Activated CD4-positive, alpha-beta memory T cell treated with anti-CD3 and anti-CD28 coated beads for 36 hours (primary cell): Measurements from ENCODE around the gene PACRG. TPM values are rescaled to one million over a fixed set of nuclear protein-coding genes. Genes with fewer than 3 reads are reported as not detected.

Experiments used
- CTCF ChIA-PET: fragments of 350-600 bp; sonication (Branson Sonifier 250); formaldehyde crosslinking; loops from one replicate; lab custom pipeline; 2021; ENCODE audit warnings: antibody characterized with exemption, inconsistent platforms; lab: Charles Lee
- POLR2A ChIA-PET: fragments of 350-600 bp; sonication (Branson Sonifier 250); formaldehyde crosslinking; loops from one replicate; lab custom pipeline; 2021; ENCODE audit warnings: antibody characterized with exemption; lab: Charles Lee
- DNase-seq: peaks from one replicate; pipeline ENCODE4 v3.0.0-alpha.2; 2020
- H3K27ac Mint-ChIP-seq: one replicate; pipeline ENCODE4 v1.8.0; 2021; ENCODE audit warnings: mixed read lengths
- H3K27me3 Mint-ChIP-seq: one replicate; pipeline ENCODE4 v1.8.0; 2021; ENCODE audit warnings: mixed read lengths
- H3K36me3 Mint-ChIP-seq: one replicate; pipeline ENCODE4 v1.8.0; 2021; ENCODE audit warnings: mixed read lengths
- H3K4me1 Mint-ChIP-seq: one replicate; pipeline ENCODE4 v1.8.0; 2021; ENCODE audit warnings: low read depth, mixed read lengths
- H3K4me3 Mint-ChIP-seq: one replicate; pipeline ENCODE4 v1.8.0; 2021; ENCODE audit warnings: mild to moderate bottlenecking, mixed read lengths
- H3K9me3 Mint-ChIP-seq: one replicate; pipeline ENCODE4 v1.8.0; 2021; ENCODE audit warnings: mixed read lengths
- intact Hi-C: fragments of 100-400 bp; cut with micrococcal nuclease; formaldehyde crosslinking; loops from one replicate; pipeline ENCODE4 v1.15.1; 2023
- total RNA-seq, 2 experiments: library from RNA; stranded (reverse); gene quantifications; one replicate each; pipeline ENCODE4 v1.2.3, GENCODE V29; 2021

The PACRG gene
- total RNA-seq, 2 experiments from 2014 or later: not detected

DNA sequence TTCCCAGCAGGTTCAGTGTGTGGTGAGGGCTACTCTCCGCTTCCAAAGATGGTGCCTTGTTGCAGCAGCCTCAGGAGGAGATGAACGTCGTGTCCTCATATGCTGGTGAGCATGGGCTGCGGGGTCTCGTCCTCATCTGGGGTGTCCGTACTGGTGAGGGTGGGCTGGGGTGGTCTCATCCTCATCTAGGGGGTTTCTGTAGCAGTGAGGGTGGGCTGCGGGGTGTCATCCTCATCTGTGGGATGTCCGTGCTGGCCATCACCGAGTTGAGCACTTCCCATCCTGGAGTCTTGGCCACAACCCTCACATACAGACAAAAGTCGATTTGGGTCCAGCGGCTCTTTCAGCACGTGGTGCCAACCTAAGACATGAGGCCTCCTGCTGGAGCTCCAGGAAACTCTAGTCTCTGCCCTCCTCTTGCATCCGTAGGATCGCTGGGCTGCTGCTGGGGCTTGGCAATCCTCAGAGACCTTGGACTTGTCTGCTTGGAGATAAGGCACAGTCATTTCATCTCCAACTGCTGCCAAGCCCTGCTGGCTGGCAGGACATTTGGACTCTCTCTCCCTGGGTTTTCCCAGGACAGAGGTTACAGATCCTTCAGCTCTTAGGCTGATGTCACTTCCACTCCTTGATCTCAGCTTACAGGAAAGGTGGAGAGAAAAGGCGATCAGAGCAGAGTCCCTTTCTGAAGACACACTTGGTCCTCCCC, 160.4 kb downstream of the PACRG start:
- no peaks in the 10 kb centered on the region for H3K9me3 Mint-ChIP-seq
- no peaks in the 10 kb centered on the region for H3K36me3 Mint-ChIP-seq
- no peaks in the 10 kb centered on the region for H3K27me3 Mint-ChIP-seq
- no peak overlapping the region for H3K27ac Mint-ChIP-seq
- DNase-seq: no peak
- H3K4me1 Mint-ChIP-seq: no peaks in the 10 kb centered on the region
- no peak overlapping the region for H3K4me3 Mint-ChIP-seq
- CTCF ChIA-PET: no interaction called here
- POLR2A ChIA-PET: no interaction called here
- intact Hi-C loops: no loop called here

DNA sequence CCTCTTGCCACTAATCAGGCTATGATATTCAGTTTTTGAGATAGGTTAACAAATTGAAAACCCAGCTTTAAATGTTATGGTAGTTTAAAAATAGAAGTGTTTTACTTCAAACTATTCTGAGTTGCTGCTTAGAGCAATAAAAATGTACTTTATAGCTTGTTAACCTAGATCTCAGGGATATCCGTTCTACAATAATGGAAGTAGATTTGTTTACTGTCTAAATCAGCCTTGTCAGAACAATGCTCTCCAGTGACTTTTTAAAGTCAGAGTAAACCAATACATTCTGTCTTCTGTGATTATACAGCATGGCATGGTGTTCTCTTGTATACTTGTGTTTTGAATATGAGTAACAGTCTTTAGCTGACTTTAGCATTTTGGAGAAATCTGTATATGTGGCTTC, 161.5 kb downstream of the PACRG start:
- no peak overlapping the region for H3K4me3 Mint-ChIP-seq
- no peak for DNase-seq
- no peaks in the 10 kb centered on the region for H3K27me3 Mint-ChIP-seq
- no peak overlapping the region for H3K27ac Mint-ChIP-seq
- H3K36me3 Mint-ChIP-seq: no peaks in the 10 kb centered on the region
- H3K4me1 Mint-ChIP-seq: no peaks in the 10 kb centered on the region
- ChIA-PET CTCF (no interaction called here), POLR2A (no interaction called here)
- H3K9me3 Mint-ChIP-seq: no peaks in the 10 kb centered on the region
- intact Hi-C loops: no loop called here

DNA sequence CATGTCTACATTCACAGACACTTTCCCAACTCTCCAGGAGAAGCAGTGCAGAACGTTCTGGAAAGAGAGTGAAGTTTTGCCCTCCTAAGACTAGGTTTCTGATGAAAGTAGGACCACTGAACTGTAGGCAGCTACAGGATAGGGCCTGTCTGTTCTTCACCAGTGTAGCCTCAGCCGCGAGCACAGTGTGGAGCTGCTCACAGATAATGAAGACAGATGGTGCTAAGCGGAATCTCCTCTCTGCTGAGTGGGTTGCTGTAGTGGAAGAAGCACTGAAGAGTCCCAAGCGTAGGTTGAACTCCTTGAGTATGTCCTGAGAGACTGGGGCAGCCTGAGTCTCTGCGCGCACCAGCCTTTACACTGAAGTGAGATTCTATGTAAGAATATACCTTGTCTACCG, 170.2 kb downstream of the PACRG start:
- Mint-ChIP-seq H3K36me3 (no peaks in the 10 kb centered on the region), H3K4me3 (no peak overlapping the region), H3K27ac (no peak overlapping the region), H3K27me3 (no peaks in the 10 kb centered on the region), H3K4me1 (no peaks in the 10 kb centered on the region), H3K9me3 (no peaks in the 10 kb centered on the region)
- intact Hi-C loops: no loop called here
- DNase-seq: no peak
- POLR2A ChIA-PET: no interaction called here
- CTCF ChIA-PET: no interaction called here

DNA sequence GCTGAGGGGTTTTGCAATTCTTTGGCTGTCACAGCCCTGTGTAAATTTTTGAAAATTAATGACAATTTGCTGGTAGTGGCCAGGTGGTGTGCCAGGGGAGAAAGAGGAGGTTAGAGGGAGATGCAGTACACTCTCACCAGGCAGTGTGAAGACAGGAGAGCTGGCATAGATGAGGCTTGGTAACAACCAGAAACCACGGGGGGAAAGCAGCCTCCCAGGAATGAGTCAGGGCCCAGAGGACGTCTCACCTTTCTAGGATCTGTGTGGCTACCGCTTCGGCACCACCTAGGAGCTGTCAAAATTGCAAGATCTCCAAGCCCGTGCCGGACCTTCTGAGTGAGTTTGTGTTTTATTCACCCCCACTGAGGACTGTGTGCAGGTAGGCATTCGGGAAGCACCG, 171.4 kb downstream of the PACRG start:
- no peak overlapping the region for H3K4me3 Mint-ChIP-seq
- intact Hi-C loops: no loop called here
- H3K36me3 Mint-ChIP-seq: no peaks in the 10 kb centered on the region
- H3K9me3 Mint-ChIP-seq: no peaks in the 10 kb centered on the region
- no peaks in the 10 kb centered on the region for H3K27me3 Mint-ChIP-seq
- ChIA-PET CTCF (interaction anchor here (1.3 kb wide), 1 partner anchor 8 kb away, joined by 3 read pairs; no protein-coding TSS in a partner anchor), POLR2A (no interaction called here)
- H3K27ac Mint-ChIP-seq: no peak overlapping the region
- DNase-seq: no peak
- H3K4me1 Mint-ChIP-seq: no peaks in the 10 kb centered on the region

DNA sequence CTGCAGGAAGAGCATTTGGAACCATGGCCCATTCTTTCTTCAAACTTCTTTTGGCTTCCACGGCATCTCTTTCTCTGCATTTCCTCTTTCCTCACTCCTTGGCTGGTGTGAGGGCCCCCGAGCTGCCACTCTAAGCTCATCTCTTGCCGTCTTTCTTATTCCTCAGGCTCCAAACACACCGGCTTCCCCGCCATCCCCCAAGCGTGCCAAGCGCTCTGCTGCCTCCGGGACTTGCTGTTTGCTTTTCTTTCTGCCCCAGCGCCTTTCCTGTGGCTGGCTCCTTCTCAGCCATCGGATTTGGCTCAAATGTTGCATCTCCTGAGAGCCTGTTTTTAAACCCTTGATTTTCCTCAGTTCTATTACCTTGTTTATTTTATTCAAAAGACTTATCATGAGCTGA, 172.7 kb downstream of the PACRG start:
- ChIA-PET CTCF (no interaction called here), POLR2A (no interaction called here)
- H3K36me3 Mint-ChIP-seq: no peaks in the 10 kb centered on the region
- no peak overlapping the region for H3K27ac Mint-ChIP-seq
- H3K4me3 Mint-ChIP-seq: no peak overlapping the region
- no peaks in the 10 kb centered on the region for H3K4me1 Mint-ChIP-seq
- peaks cover 3% of the 10 kb centered on the region for H3K27me3 Mint-ChIP-seq
- no peaks in the 10 kb centered on the region for H3K9me3 Mint-ChIP-seq
- DNase-seq: no peak
- intact Hi-C loops: no loop called here

DNA sequence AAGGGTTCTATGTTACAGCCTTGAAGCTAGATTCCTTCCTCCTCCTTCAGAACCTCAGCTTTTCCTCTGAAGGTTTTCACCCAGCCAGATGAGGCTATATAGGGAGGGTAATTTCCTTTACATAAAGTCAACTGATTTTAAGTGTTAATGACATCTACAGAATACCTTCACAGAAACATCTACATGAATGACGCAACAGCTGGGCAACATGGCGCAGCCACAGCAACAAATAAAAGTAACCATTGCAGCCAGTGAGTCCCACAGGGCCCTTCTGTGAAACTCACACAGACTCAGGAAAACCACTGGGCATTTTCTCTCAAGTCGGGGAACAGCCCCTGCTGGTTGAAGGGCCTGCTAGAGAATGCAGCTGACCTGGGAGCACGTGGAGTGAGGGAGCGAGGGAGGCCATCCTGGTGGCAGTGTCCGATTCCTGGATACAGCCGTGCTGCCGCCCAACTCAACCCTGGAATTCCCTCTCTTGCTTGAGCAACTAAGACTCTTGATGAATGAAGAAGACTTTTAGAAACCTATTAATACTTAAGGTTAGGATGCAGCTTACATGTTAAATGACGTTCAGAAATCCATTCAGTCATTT, 176.4 kb downstream of the PACRG start:
- ChIA-PET POLR2A (no interaction called here), CTCF (no interaction called here)
- no peak for DNase-seq
- Mint-ChIP-seq H3K27me3 (peaks cover 3% of the 10 kb centered on the region), H3K36me3 (no peaks in the 10 kb centered on the region), H3K9me3 (no peaks in the 10 kb centered on the region), H3K4me3 (no peak overlapping the region), H3K27ac (no peak overlapping the region), H3K4me1 (no peaks in the 10 kb centered on the region)
- intact Hi-C loops: no loop called here

DNA sequence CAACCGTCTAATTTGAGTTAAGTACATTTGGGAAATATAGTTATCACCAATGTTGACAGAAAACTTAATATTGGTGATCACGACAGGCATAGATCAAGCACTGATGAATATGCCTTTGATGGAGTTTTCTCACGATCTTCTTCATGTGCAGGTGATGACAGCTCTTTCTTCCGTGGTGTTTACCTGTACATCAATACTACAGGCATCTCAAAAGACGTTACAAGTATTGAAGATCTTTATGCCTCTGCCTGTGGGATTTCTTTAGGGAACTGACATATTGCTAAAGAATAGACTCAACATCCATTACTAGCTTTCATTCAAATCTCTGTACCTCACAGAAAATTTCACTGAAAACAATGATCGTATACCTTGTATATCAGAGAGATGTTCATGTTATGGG, 178.7 kb downstream of the PACRG start:
- no peak overlapping the region for H3K4me3 Mint-ChIP-seq
- H3K9me3 Mint-ChIP-seq: no peaks in the 10 kb centered on the region
- intact Hi-C loops: loop anchor here (5.0 kb wide), 1 partner anchor 1051 kb away; no protein-coding TSS in a partner anchor
- no peak for DNase-seq
- ChIA-PET CTCF (no interaction called here), POLR2A (no interaction called here)
- no peak overlapping the region for H3K27ac Mint-ChIP-seq
- peaks cover 3% of the 10 kb centered on the region for H3K27me3 Mint-ChIP-seq
- no peaks in the 10 kb centered on the region for H3K4me1 Mint-ChIP-seq
- no peaks in the 10 kb centered on the region for H3K36me3 Mint-ChIP-seq

DNA sequence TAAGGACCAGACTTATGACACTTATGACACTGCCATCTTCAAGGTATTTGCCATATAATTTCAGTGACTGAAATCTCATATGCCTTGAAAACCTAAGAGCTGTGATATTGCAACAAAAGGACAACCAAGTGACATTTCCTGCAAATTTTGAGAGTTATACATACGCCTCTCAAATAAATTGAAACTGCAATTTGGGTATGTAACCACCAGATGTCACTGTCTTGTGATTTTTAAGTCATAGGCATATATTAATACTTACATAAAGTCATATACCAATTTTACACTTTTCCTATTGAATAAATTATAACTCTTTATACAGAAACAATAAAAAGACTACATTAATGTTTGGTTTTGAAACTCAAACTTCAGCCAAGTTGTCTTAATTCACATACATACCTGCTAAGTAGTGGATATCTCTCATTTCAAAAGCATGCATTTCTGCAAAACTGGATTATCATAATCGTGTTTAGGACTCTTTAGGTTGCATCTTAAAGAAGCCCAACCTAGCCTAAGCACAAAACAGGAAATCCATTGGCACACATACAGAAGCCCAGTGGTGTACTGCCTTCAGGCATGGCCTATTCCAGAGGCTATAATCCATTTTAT, 180.2 kb downstream of the PACRG start:
- intact Hi-C loops: loop anchor here (5.0 kb wide), 1 partner anchor 1049 kb away; no protein-coding TSS in a partner anchor
- DNase-seq: no peak

DNA sequence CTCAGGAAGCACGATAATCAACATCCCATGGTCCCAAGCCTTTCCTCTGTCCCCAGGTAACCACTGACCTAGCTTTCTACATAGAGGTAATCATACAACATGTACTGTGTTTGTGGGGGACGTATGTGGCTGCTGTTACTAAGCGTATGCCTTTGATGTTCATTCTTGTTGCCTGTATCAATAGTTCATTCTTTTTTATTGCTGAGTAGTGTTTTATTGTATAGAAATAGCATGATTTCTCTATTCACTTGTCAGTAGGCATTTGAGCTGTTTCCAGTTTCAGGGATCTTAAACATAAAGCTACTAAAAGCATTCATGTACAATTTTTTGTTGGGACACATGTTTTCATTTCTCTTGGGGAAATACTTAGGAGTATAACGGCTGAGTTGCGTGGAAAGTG, 185.4 kb downstream of the PACRG start:
- Mint-ChIP-seq H3K27ac (no peak overlapping the region), H3K27me3 (no peaks in the 10 kb centered on the region), H3K36me3 (no peaks in the 10 kb centered on the region), H3K9me3 (no peaks in the 10 kb centered on the region), H3K4me3 (no peak overlapping the region), H3K4me1 (no peaks in the 10 kb centered on the region)
- no peak for DNase-seq
- POLR2A ChIA-PET: no interaction called here
- CTCF ChIA-PET: no interaction called here
- intact Hi-C loops: no loop called here

More for the DNA sequence above, 180.2 kb downstream of the PACRG start:
- no peaks in the 10 kb centered on the region for H3K4me1 Mint-ChIP-seq
- H3K36me3 Mint-ChIP-seq: no peaks in the 10 kb centered on the region
- ChIA-PET CTCF (interaction anchor here (0.7 to 1.1 kb wide), 3 partner anchors 9 to 1048 kb away, joined by 3 to 6 read pairs (median 4); no protein-coding TSS in a partner anchor), POLR2A (no interaction called here)
- no peaks in the 10 kb centered on the region for H3K9me3 Mint-ChIP-seq
- no peak overlapping the region for H3K4me3 Mint-ChIP-seq
- H3K27ac Mint-ChIP-seq: no peak overlapping the region
- H3K27me3 Mint-ChIP-seq: peaks cover 3% of the 10 kb centered on the region

DNA sequence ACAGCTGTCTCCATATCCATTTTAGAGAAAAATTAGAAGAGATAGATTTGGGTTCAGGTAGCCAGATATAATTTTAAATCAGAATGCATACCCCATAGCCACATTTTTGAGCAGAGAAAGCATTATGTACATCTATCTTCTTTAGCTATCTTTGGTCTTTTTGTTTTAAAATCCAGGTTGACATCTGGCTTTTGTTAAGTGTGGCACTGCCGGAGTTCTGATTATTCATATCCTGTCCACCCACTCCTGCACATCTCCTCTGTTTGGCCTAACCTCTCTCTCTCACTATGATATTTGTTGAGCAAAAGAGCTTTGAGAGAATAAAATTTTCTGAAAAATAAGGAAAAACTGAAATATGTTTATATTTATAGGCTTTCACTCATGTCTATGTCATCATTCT, 189.7 kb downstream of the PACRG start:
- no peak overlapping the region for H3K27ac Mint-ChIP-seq
- ChIA-PET CTCF (interaction anchor here (1.6 kb wide), 1 partner anchor 10 kb away, joined by 6 read pairs; no protein-coding TSS in a partner anchor), POLR2A (no interaction called here)
- no peak for DNase-seq
- H3K27me3 Mint-ChIP-seq: no peaks in the 10 kb centered on the region
- no peaks in the 10 kb centered on the region for H3K36me3 Mint-ChIP-seq
- no peaks in the 10 kb centered on the region for H3K4me1 Mint-ChIP-seq
- H3K9me3 Mint-ChIP-seq: no peaks in the 10 kb centered on the region
- intact Hi-C loops: no loop called here
- H3K4me3 Mint-ChIP-seq: no peak overlapping the region

DNA sequence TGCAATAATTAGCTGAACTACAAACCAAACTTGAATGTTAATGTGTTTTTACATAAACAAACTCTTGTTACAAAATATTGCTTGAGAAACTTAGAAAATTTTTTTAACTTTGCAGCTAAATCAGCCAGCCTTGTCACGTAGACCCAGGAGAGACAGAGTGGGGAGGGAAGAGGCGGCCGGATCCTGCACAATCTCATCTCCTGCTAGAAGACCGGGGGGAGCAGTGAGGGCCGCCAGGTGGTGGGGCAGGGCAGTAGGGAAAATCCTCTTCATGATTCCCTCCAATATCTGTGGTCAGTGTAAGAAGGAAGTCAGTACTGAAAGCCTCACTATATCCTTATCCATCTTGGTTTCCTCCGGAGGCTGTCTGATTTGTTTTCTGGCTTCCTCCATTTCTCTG, 193.3 kb downstream of the PACRG start:
- intact Hi-C loops: no loop called here
- Mint-ChIP-seq H3K4me3 (no peak overlapping the region), H3K27ac (no peak overlapping the region), H3K4me1 (no peaks in the 10 kb centered on the region), H3K36me3 (no peaks in the 10 kb centered on the region), H3K27me3 (no peaks in the 10 kb centered on the region), H3K9me3 (peaks cover 26% of the 10 kb centered on the region)
- ChIA-PET CTCF (interaction anchor here (0.7 kb wide), 1 partner anchor 19 kb away, joined by 3 read pairs; no protein-coding TSS in a partner anchor), POLR2A (no interaction called here)
- no peak for DNase-seq

DNA sequence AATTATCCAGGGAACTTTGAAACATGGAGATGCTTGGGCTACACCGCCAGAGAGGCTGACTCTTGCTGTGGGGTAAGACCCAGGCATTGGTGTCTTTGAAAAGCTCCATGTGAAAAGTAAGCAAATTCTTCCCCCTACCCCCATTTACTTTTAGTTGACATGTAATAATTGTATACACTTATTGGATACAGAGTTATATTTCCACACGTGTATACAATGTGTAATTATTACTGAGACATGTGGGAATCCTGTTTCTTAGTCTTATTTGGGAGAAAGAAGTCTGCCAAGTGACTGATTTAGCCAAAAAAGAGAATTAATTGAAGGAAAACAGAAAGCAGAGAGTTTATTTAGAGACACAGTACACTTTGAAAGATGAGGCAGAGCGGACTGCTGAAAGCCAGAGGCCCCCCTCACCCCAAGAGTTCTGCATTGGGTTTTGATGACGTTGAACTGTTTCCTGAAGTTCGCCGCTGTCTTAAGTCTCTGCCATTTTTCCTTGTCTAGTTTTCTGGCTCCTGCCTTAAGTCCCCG, 193.8 kb downstream of the PACRG start:
- Mint-ChIP-seq H3K27ac (no peak overlapping the region), H3K4me1 (no peaks in the 10 kb centered on the region), H3K9me3 (peaks cover 28% of the 10 kb centered on the region), H3K27me3 (no peaks in the 10 kb centered on the region), H3K4me3 (no peak overlapping the region), H3K36me3 (no peaks in the 10 kb centered on the region)
- intact Hi-C loops: no loop called here
- CTCF ChIA-PET: interaction anchor here (0.7 kb wide), 1 partner anchor 18 kb away, joined by 3 read pairs; no protein-coding TSS in a partner anchor
- no peak for DNase-seq
- POLR2A ChIA-PET: no interaction called here
